Stimulated activated CD8-positive, alpha-beta memory T cell treated with anti-CD3 and anti-CD28 coated beads, Interleukin-7, amount 100 ng/mL, for 24 hours (primary cell): ENCODE data around the gene ADK.

Experiments used
- DNase-seq: peaks from one replicate; pipeline ENCODE4 v3.0.0-alpha.2; 2020; ENCODE audit warnings: low read depth

ADK gene

GRCh38 chr10:74361678-74362077, 210.7 kb downstream of the ADK start:
- DNase-seq, result no peak

- DNase-seq, result no peak
Observed at GRCh38 chr10:74363727-74364126, 212.7 kb downstream of the ADK start.

GRCh38 chr10:74365109-74365508, 214.1 kb downstream of the ADK start:
- no peak for DNase-seq

GRCh38 chr10:74371696-74372095, 220.7 kb downstream of the ADK start:
- DNase-seq, result no peak

- DNase-seq, result no peak
Observed at GRCh38 chr10:74373059-74373458, 222.0 kb downstream of the ADK start.

GRCh38 chr10:74377476-74377875, 226.5 kb downstream of the ADK start:
- no peak for DNase-seq

- no peak for DNase-seq
Observed at GRCh38 chr10:74379474-74379873, 228.5 kb downstream of the ADK start.

GRCh38 chr10:74380795-74381194, 229.8 kb downstream of the ADK start:
- no peak for DNase-seq

- DNase-seq, result no peak
Observed at GRCh38 chr10:74381291-74381853, 230.4 kb downstream of the ADK start.

GRCh38 chr10:74382663-74383062, 231.6 kb downstream of the ADK start:
- no peak for DNase-seq

GRCh38 chr10:74383642-74384041, 232.6 kb downstream of the ADK start:
- no peak for DNase-seq

- DNase-seq, result no peak
Observed at GRCh38 chr10:74384615-74385183, 233.7 kb downstream of the ADK start.

GRCh38 chr10:74388801-74389200, 237.8 kb downstream of the ADK start:
- DNase-seq, result no peak

- DNase-seq, result no peak
Observed at GRCh38 chr10:74391786-74392185, 240.8 kb downstream of the ADK start.

- no peak for DNase-seq
Observed at GRCh38 chr10:74394416-74394969, 243.5 kb downstream of the ADK start.

- DNase-seq, result no peak
Observed at GRCh38 chr10:74400186-74400585, 249.2 kb downstream of the ADK start.

- no peak for DNase-seq
Observed at GRCh38 chr10:74406006-74406405, 255.0 kb downstream of the ADK start.

- no peak for DNase-seq
Observed at GRCh38 chr10:74415146-74415839, 264.3 kb downstream of the ADK start.

- no peak for DNase-seq
Observed at GRCh38 chr10:74417397-74417796, 266.4 kb downstream of the ADK start.

GRCh38 chr10:74418285-74418872, 267.4 kb downstream of the ADK start:
- no peak for DNase-seq

- DNase-seq, result no peak
Observed at GRCh38 chr10:74419491-74419951, 268.5 kb downstream of the ADK start.

- no peak for DNase-seq
Observed at GRCh38 chr10:74419958-74420375, 268.9 kb downstream of the ADK start.

- no peak for DNase-seq
Observed at GRCh38 chr10:74424565-74424964, 273.5 kb downstream of the ADK start.
